OCI-LY1 (cell line): ENCODE measurements around the gene RYK.

Experiments
- CTCF ChIP-seq: fragments of 200-600 bp; sonication (generic), shearing (Covaris generic); IDR thresholded peaks from 2 replicates; pipeline ENCODE4 v1.5.1; 2017; ENCODE audit warnings: mild to moderate bottlenecking, antibody characterized with exemption, low read length, moderate library complexity, mixed read lengths
- EZH2 ChIP-seq: fragments of 200-600 bp; sonication (generic), shearing (Covaris generic); IDR thresholded peaks from 2 replicates; pipeline ENCODE4 v1.8.0; 2017; ENCODE audit warnings: borderline replicate concordance, mixed run types, mild to moderate bottlenecking, antibody characterized with exemption, low read length, moderate library complexity, mixed read lengths

DNA sequence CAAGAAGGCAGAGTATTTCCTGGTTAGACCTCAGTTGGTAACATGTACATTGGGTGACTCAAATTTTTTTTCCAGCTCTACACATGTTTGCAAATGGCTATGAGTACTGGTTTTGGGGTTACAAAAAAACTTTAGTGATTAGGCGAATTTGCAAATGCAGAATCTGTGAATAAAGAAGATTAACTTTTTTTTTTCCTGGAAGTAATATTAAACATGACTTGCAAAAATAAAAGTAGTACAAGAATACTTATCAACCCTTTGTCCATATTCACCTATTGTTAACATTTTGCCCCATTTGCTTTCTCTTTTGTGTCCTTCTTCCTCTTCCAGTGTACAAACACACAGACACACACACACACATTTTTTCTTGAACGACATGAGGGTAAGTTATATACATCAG is 47.6 kb upstream of the RYK start:
- TF ChIP-seq CTCF (no peak), EZH2 (no peak)
